Upper lobe of left lung (tissue), 6 donors: Measurements from ENCODE around the gene SCG5. TPM values are rescaled to one million over a fixed set of nuclear protein-coding genes. Genes with fewer than 3 reads are reported as not detected.

Source experiments
- ATAC-seq, 2 donors: fragments of 200-7000 bp; cut with Tn5 transposase; one replicate each; pipeline ENCODE4 v1.9.1; 2022; ENCODE audit warnings: mild to moderate bottlenecking in 2 of 2, moderate library complexity in 2 of 2; ENCODE audit not compliant: low FRiP score in 2 of 2
- DNase-seq, 2 donors: peaks; one replicate each; pipeline ENCODE4 v3.0.0-alpha.2; 2019 to 2020
- H3K27ac ChIP-seq, 4 donors: fragments of 200-600 bp; sonication (generic); one replicate each; pipeline ENCODE4 v1.5.1; 2016 to 2019
- H3K27me3 ChIP-seq, 4 donors: fragments of 200-600 bp; sonication (generic); one replicate each; pipeline ENCODE4 v1.5.1; 2017 to 2019
- H3K36me3 ChIP-seq, 4 donors: fragments of 200-600 bp; sonication (generic); one replicate each; pipeline ENCODE4 v1.5.1; 2016 to 2019
- H3K4me1 ChIP-seq, 4 donors: fragments of 200-600 bp; sonication (generic); one replicate each; pipeline ENCODE4 v1.5.1; 2018 to 2019
- H3K4me3 ChIP-seq, 4 donors: fragments of 200-600 bp; sonication (generic); one replicate each; pipeline ENCODE4 v1.5.1; 2017 to 2019; ENCODE audit warnings: mild to moderate bottlenecking in 2 of 4, moderate library complexity in 1 of 4
- H3K9me3 ChIP-seq, 4 donors: fragments of 200-600 bp; sonication (generic); one replicate each; pipeline ENCODE4 v1.5.1; 2018 to 2019
- EP300 ChIP-seq, 4 donors: sonication (generic); formaldehyde crosslinking; IDR thresholded peaks; one replicate each; pipeline ENCODE4 v1.5.1; 2017; ENCODE audit warnings: antibody characterized with exemption in 4 of 4, control low read depth in 2 of 4
- POLR2A ChIP-seq, 4 donors: fragments of 450-650 bp; IDR thresholded peaks; one replicate each; pipeline ENCODE4 v1.5.1; 2016 to 2017; ENCODE audit warnings: antibody characterized with exemption in 4 of 4, mild to moderate bottlenecking in 2 of 4
- POLR2AphosphoS5 ChIP-seq, 2 donors: sonication (generic); formaldehyde crosslinking; IDR thresholded peaks; one replicate each; pipeline ENCODE4 v1.5.1; 2017; ENCODE audit warnings: antibody characterized with exemption in 2 of 2
- WGBS, 2 donors: methylation state at CpG; one replicate each; pipeline ENCODE4 v1.1.5; 2017 to 2018; 5-methylcytosine and 5-hydroxymethylcytosine counted together
- total RNA-seq, 6 donors: library from RNA; depleted of rRNA in 4 of 6; stranded (reverse); fragments of >200 nt in 4 of 6; gene quantifications; one replicate each; pipeline versions ENCODE4 v1.1.0 to v1.2.1, GENCODE V29; 2016 to 2021
- TF ChIP-seq, protein P1 (sequence below), 6 experiments: fragments of 450-650 bp in 4 of 6; fragments of 200-600 bp in 2 of 6; sonication (generic) in 2 of 6; IDR thresholded peaks; one replicate each; pipeline ENCODE4 v1.5.1; 2016 to 2019; ENCODE audit warnings: antibody characterized with exemption in 6 of 6
- donor health status: DM: no; HTN: no; CAD: no; lungs with moderate emphysema.
- donor health status: DM: no; HTN: yes; CAD: no; lungs with severe emphysema.

Gene SCG5
- total RNA-seq, 6 donors from 2014 or later = 0.61 to 1.7 (median 0.97) TPM; not detected in 3

DNA sequence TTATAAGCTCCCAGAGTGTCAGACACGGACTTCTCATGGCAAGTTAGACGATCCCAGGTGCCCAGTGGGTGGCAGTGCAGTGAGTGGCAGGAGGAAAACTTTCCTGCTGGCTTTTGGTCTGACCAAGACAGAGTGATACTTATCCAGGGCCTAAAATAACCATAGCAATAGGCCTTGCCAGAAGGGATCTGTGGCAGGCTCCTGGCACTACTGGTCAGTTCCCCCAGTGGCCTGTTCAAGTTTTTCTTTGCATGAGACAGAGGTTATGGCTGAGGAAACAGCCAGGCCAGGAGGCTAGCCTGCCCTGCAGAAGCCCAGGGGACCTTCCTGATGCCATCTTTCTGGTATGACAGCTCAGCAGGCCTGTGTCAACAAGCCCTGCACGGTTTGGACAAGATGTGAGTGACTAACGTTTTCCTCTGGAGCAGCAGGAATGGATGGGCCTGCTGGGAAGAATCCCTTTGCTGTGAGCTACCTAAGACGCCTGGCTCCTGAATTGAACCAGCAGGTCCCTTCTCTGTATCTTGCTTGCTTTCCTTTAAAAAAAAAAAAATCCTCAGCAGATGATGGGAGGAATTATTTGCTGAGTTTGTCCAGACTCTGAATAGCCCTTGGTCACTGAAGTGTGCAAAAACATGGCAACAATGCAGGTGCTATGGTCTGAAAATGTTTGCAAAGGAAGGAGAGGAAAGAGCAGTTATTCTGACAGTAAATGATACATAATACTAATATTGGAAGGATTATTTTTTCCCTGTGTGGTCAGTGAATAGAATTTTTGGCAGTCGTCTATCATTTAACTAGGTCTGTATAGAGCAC lies 18.0 kb downstream of the SCG5 start:
- no peak for TF ChIP-seq POLR2AphosphoS5 (IDR thresholded peaks at IDR 0.05)
- TF ChIP-seq POLR2A (IDR thresholded peaks at IDR 0.05) = no peak
- no peak for TF ChIP-seq EP300 (IDR thresholded peaks at IDR 0.05)
- TF ChIP-seq, protein P1, sequence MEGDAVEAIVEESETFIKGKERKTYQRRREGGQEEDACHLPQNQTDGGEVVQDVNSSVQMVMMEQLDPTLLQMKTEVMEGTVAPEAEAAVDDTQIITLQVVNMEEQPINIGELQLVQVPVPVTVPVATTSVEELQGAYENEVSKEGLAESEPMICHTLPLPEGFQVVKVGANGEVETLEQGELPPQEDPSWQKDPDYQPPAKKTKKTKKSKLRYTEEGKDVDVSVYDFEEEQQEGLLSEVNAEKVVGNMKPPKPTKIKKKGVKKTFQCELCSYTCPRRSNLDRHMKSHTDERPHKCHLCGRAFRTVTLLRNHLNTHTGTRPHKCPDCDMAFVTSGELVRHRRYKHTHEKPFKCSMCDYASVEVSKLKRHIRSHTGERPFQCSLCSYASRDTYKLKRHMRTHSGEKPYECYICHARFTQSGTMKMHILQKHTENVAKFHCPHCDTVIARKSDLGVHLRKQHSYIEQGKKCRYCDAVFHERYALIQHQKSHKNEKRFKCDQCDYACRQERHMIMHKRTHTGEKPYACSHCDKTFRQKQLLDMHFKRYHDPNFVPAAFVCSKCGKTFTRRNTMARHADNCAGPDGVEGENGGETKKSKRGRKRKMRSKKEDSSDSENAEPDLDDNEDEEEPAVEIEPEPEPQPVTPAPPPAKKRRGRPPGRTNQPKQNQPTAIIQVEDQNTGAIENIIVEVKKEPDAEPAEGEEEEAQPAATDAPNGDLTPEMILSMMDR (IDR thresholded peaks at IDR 0.05) = no peak
- H3K9me3 ChIP-seq = no peaks in the 10 kb centered on the region
- H3K27ac ChIP-seq = no peak overlapping the region
- H3K36me3 ChIP-seq = no peaks in the 10 kb centered on the region
- H3K4me1 ChIP-seq = peaks cover 0 to 5% (median 3%) of the 10 kb centered on the region in 4 donors
- no peak for ATAC-seq
- H3K27me3 ChIP-seq = no peaks in the 10 kb centered on the region
- no peak for DNase-seq
- no peak overlapping the region for H3K4me3 ChIP-seq
- 60 to 61% methylated on average over 6 of the region's 6 CpGs for WGBS, 2 donors

DNA sequence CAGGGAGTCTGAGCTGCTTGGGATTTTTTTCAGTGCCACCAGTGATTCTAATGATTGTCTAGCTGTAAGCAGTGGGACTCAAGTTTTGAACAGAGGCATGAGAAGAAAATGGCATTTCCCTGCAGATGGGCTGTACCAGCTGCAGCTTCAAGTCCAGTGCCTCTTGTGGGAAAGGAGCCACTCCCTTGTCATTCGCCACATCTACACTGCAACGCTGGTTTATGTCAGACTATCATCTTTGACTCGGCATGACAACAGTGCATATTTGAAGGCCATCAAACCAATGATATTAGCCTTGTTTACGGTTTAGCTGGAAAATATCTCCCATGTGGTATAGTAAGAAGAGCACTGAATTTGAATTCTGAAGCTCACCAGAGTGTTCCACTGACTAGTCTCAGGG lies 22.2 kb downstream of the SCG5 start:
- H3K36me3 ChIP-seq = no peaks in the 10 kb centered on the region
- H3K27me3 ChIP-seq = no peaks in the 10 kb centered on the region
- DNase-seq (no peak), ATAC-seq (no peak)
- H3K27ac ChIP-seq = no peak overlapping the region
- no peak for TF ChIP-seq POLR2AphosphoS5 (IDR thresholded peaks at IDR 0.05)
- TF ChIP-seq EP300 (IDR thresholded peaks at IDR 0.05) = no peak
- TF ChIP-seq, protein P1 (IDR thresholded peaks at IDR 0.05) = no peak
- TF ChIP-seq POLR2A (IDR thresholded peaks at IDR 0.05) = no peak
- no peak overlapping the region for H3K4me3 ChIP-seq
- WGBS, 2 donors = 97 to 100% methylated on average over 4 of the region's 4 CpGs
- no peaks in the 10 kb centered on the region for H3K9me3 ChIP-seq
- peaks cover 0 to 5% (median 0%) of the 10 kb centered on the region in 4 donors for H3K4me1 ChIP-seq

DNA sequence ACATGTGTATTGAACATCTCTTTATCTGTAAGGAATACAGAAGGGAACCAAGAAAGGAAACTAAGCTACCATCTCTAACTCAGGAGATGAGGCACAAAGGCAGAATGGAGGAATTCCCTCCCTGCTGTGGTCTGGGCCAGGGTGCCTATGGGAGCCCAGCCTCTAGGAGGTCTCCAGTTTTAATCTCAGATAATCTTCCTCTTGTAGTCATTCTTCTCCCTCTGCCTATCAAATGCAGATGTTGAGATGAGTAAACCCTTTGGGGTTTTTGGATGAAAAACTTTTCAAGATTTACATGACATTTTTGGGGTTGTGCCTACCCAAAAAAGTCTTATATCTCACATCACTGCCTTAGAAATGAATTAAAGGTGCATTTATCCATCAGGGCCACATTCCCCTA lies 23.3 kb downstream of the SCG5 start:
- DNase-seq (no peak), ATAC-seq (no peak)
- no peak for TF ChIP-seq EP300 (IDR thresholded peaks at IDR 0.05)
- TF ChIP-seq, protein P1 (IDR thresholded peaks at IDR 0.05) = no peak
- Histone ChIP-seq H3K27me3 (no peaks in the 10 kb centered on the region), H3K4me3 (no peak overlapping the region), H3K9me3 (no peaks in the 10 kb centered on the region), H3K27ac (no peak overlapping the region), H3K4me1 (peaks cover 0 to 1% (median 0%) of the 10 kb centered on the region in 4 donors), H3K36me3 (no peaks in the 10 kb centered on the region)

DNA sequence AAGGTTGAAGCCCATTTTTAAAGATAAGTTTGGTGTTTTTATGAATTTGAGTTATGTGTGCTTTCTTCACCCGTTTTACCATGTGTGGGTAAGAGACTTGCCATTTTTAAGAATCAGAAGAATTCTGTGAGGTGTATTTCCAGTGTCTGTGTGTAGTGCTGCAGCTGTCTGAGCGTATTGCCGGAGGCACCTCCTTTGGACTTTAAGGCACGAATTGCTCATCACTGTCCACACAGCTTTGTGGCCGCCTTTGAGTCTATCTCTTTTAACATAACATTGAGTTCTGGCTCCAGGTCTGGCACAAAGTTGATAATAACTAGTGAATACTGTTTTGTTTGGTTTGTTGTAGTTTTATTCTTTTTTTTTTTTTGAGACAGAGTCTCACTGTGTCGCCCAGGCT lies 25.8 kb downstream of the SCG5 start:
- Histone ChIP-seq H3K9me3 (no peaks in the 10 kb centered on the region), H3K27ac (no peak overlapping the region), H3K27me3 (no peaks in the 10 kb centered on the region), H3K4me3 (no peak overlapping the region), H3K4me1 (no peaks in the 10 kb centered on the region), H3K36me3 (no peaks in the 10 kb centered on the region)
- no peak for DNase-seq
- no peak for ATAC-seq
- WGBS, 2 donors = 93 to 95% methylated on average over 6 of the region's 6 CpGs
- no peak for TF ChIP-seq EP300 (IDR thresholded peaks at IDR 0.05)
- TF ChIP-seq, protein P1 (IDR thresholded peaks at IDR 0.05) = no peak
- no peak for TF ChIP-seq POLR2A (IDR thresholded peaks at IDR 0.05)
- no peak for TF ChIP-seq POLR2AphosphoS5 (IDR thresholded peaks at IDR 0.05)

DNA sequence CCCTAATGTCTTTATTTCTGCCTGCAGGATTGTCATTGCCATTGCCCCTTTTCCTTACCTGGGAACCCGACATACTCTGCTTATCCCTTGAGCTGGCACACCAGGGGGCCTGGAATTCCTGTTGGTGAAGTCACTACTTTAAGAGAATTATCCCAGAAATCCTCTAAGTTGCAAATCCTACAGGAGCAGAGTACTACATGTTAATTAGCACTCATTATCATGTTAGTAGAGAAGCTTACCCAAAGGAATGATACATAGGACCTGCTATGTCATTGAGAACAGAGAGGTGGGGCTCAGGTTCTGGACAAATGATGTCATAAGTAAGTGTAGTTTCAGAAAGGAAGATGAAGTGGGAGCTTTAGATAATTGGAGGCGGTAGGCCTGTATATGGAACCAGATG lies 27.4 kb downstream of the SCG5 start:
- H3K36me3 ChIP-seq = no peaks in the 10 kb centered on the region

More for the DNA sequence above, 27.4 kb downstream of the SCG5 start:
- Histone ChIP-seq H3K4me3 (no peak overlapping the region), H3K27me3 (no peaks in the 10 kb centered on the region), H3K4me1 (no peaks in the 10 kb centered on the region), H3K9me3 (no peaks in the 10 kb centered on the region), H3K27ac (no peak overlapping the region)
- WGBS, 2 donors = 94 to 97% methylated on average over 2 of the region's 2 CpGs
- DNase-seq (no peak), ATAC-seq (no peak)
- TF ChIP-seq POLR2A (IDR thresholded peaks at IDR 0.05) (no peak), EP300 (IDR thresholded peaks at IDR 0.05) (no peak)
